CD14-positive monocyte (primary cell): ENCODE results near the gene OTOS. TPM values are rescaled to one million over a fixed set of nuclear protein-coding genes. Genes with fewer than 3 reads are reported as not detected.

ENCODE experiments used
- DNase-seq, 3 donors: peaks; one replicate each; pipeline ENCODE4 v3.0.0-alpha.2; 2011 to 2022
- H2AFZ ChIP-seq: 2 replicates; pipeline ENCODE4 v1.6.0; 2012; ENCODE audit warnings: mild to moderate bottlenecking, low read depth, low read length, inconsistent platforms; ENCODE audit not compliant: insufficient read depth, poor library complexity, severe bottlenecking
- H3K27ac ChIP-seq, 2 donors: 1 replicate in 1 of 2; 2 replicates in 1 of 2; pipeline ENCODE4 v1.5.1; 2012 to 2013; ENCODE audit warnings: low read length in 2 of 2, control low read depth in 1 of 2, inconsistent platforms in 1 of 2, low read depth in 1 of 2, mild to moderate bottlenecking in 1 of 2
- H3K27me3 ChIP-seq, 2 donors: one replicate each; pipeline versions ENCODE4 v1.6.0 to v1.6.1; 2011 to 2013; ENCODE audit warnings: low read length in 2 of 2; ENCODE audit not compliant: control insufficient read depth in 2 of 2, insufficient read depth in 2 of 2
- H3K36me3 ChIP-seq, 2 donors: replicated peaks in 1 of 2; 1 replicate in 1 of 2; 2 replicates in 1 of 2; pipeline versions ENCODE4 v1.5.1 to v1.6.1; 2012 to 2013; ENCODE audit warnings: low read length in 2 of 2, control low read depth in 1 of 2, inconsistent platforms in 1 of 2, mild to moderate bottlenecking in 1 of 2; ENCODE audit not compliant: insufficient read depth in 2 of 2, control insufficient read depth in 1 of 2
- H3K4me1 ChIP-seq, 2 donors: 1 replicate in 1 of 2; 2 replicates in 1 of 2; pipeline versions ENCODE4 v1.5.1 to v1.6.1; 2012 to 2013; ENCODE audit warnings: low read length in 2 of 2, control low read depth in 1 of 2, inconsistent platforms in 1 of 2, mild to moderate bottlenecking in 1 of 2, moderate library complexity in 1 of 2; ENCODE audit not compliant: insufficient read depth in 2 of 2, control insufficient read depth in 1 of 2
- H3K4me2 ChIP-seq: replicated peaks from 2 replicates; pipeline ENCODE3; 2012; ENCODE audit warnings: low read length, moderate library complexity, mild to moderate bottlenecking; ENCODE audit not compliant: poor library complexity, severe bottlenecking; ENCODE audit errors: extremely low read depth
- H3K4me3 ChIP-seq, 3 experiments: fragments of 200-600 bp in 1 of 3; sonication (generic) in 1 of 3; replicated peaks in 1 of 3; 1 replicate in 2 of 3; 2 replicates in 1 of 3; pipeline ENCODE4 v1.5.1; 2011 to 2013; ENCODE audit warnings: low read length in 3 of 3, mild to moderate bottlenecking in 3 of 3, control low read depth in 2 of 3, low read depth in 2 of 3, inconsistent platforms in 1 of 3, moderate library complexity in 1 of 3
- H3K79me2 ChIP-seq: 2 replicates; pipeline ENCODE4 v1.6.0; 2012; ENCODE audit warnings: mild to moderate bottlenecking, control low read depth, inconsistent platforms, low read length, moderate library complexity; ENCODE audit not compliant: insufficient read depth
- H3K9ac ChIP-seq: 2 replicates; pipeline ENCODE4 v1.6.0; 2017; ENCODE audit warnings: low read length, mild to moderate bottlenecking; ENCODE audit not compliant: insufficient read depth, poor library complexity, severe bottlenecking
- H3K9me3 ChIP-seq, 2 donors: replicated peaks in 1 of 2; 1 replicate in 1 of 2; 2 replicates in 1 of 2; pipeline versions ENCODE4 v1.5.1 to v1.6.1; 2012 to 2013; ENCODE audit warnings: low read length in 2 of 2, control low read depth in 1 of 2; ENCODE audit not compliant: control insufficient read depth in 1 of 2, insufficient read depth in 1 of 2
- H4K20me1 ChIP-seq: 2 replicates; pipeline ENCODE4 v1.6.0; 2012; ENCODE audit warnings: mild to moderate bottlenecking, low read length, control low read depth, moderate library complexity; ENCODE audit not compliant: insufficient read depth
- H3K27ac Mint-ChIP-seq, 7 donors: one replicate each; pipeline ENCODE4 v1.8.0; 2020; ENCODE audit warnings: mild to moderate bottlenecking in 7 of 7, mixed read lengths in 7 of 7, moderate library complexity in 6 of 7, inconsistent platforms in 2 of 7
- H3K27me3 Mint-ChIP-seq, 3 donors: one replicate each; pipeline ENCODE4 v1.8.0; 2021 to 2022; ENCODE audit warnings: low read depth in 3 of 3, mild to moderate bottlenecking in 3 of 3, mixed read lengths in 3 of 3, moderate library complexity in 3 of 3, inconsistent platforms in 1 of 3
- H3K36me3 Mint-ChIP-seq, 2 donors: one replicate each; pipeline ENCODE4 v1.8.0; 2020; ENCODE audit warnings: mixed read lengths in 2 of 2, inconsistent platforms in 1 of 2, mild to moderate bottlenecking in 1 of 2
- H3K4me1 Mint-ChIP-seq: one replicate; pipeline ENCODE4 v1.8.0; 2020; ENCODE audit warnings: mild to moderate bottlenecking, mixed read lengths
- H3K4me3 Mint-ChIP-seq, 2 donors: one replicate each; pipeline ENCODE4 v1.8.0; 2020; ENCODE audit warnings: mild to moderate bottlenecking in 2 of 2, mixed read lengths in 2 of 2, moderate library complexity in 1 of 2
- H3K9me3 Mint-ChIP-seq, 7 donors: one replicate each; pipeline ENCODE4 v1.8.0; 2020 to 2022; ENCODE audit warnings: mixed read lengths in 7 of 7, mild to moderate bottlenecking in 6 of 7, moderate library complexity in 6 of 7, inconsistent platforms in 2 of 7
- WGBS: methylation state at CpG from one replicate; pipeline ENCODE4 v1.1.5; 2013; ENCODE audit warnings: missing lambda C conversion rate; ENCODE audit not compliant: insufficient coverage; 5-methylcytosine and 5-hydroxymethylcytosine counted together
- intact Hi-C, 2 donors: fragments of 100-400 bp; cut with micrococcal nuclease; formaldehyde crosslinking; loops; one replicate each; pipeline versions ENCODE4 v1.15.0 to v1.15.1; 2023
- polyA plus RNA-seq, 3 donors: library from polyadenylated mRNA; depleted of rRNA in 1 of 3; unstranded in 2 of 3; stranded (reverse) in 1 of 3; fragments of 300-500 nt in 2 of 3; fragments of >200 nt in 1 of 3; fragmentation: Illumina TruSeq in 2 of 3; gene quantifications; 1 replicate in 2 of 3; 2 replicates in 1 of 3; pipeline ENCODE4 v1.2.3, GENCODE V29; 2012 to 2021
- TF ChIP-seq, protein P1 (sequence below): fragments of 200-600 bp; IDR thresholded peaks from one replicate; pipeline ENCODE4 v1.8.0; 2022; ENCODE audit warnings: antibody characterized with exemption, mild to moderate bottlenecking

The OTOS gene
- polyA plus RNA-seq, 3 donors = not detected

DNA sequence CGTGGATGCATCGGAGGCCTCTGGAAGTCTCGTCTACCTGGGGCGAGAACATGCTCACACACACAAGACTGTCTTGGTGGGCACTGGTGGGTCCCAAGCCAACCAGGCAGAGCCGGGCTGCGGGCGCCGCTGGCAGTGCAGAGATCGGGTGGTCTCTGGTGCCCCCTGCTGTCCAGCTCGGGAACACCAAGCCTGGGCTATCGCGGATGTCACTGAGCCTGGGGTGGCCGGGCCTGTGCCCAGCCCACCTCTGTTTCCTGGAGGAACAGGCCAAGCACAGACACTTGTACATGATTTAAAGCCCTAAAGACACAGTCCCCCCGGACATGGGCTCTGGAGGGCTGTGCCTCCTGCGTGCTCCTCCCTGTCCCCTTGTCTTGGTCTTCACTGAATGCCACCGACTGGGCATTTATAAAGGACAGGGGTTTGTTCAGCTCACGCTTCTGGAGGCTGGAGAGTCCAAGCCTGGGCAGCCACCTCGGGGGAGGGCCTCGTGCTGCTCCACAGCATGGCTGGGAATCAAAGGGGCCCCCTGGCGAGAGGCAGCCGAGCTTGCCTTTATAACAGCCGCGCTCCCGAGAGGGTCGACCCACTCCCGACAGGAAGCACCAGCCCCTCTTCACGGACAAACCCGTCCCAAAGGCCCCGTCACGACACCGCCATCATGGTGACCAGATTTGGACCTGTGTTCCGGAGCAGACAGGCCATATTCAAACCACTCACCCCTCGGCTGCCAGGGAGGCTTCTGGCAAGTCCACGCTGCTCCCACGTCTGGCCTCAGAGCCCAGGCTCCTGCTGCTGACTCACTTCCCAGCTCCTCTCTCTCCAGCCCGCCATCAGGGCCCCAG, 3.6 kb upstream of the OTOS start:
- DNase-seq = peak; percentile 42 to 58 (median 56)
- H3K4me3 ChIP-seq = no peak overlapping the region
- TF ChIP-seq, protein P1, sequence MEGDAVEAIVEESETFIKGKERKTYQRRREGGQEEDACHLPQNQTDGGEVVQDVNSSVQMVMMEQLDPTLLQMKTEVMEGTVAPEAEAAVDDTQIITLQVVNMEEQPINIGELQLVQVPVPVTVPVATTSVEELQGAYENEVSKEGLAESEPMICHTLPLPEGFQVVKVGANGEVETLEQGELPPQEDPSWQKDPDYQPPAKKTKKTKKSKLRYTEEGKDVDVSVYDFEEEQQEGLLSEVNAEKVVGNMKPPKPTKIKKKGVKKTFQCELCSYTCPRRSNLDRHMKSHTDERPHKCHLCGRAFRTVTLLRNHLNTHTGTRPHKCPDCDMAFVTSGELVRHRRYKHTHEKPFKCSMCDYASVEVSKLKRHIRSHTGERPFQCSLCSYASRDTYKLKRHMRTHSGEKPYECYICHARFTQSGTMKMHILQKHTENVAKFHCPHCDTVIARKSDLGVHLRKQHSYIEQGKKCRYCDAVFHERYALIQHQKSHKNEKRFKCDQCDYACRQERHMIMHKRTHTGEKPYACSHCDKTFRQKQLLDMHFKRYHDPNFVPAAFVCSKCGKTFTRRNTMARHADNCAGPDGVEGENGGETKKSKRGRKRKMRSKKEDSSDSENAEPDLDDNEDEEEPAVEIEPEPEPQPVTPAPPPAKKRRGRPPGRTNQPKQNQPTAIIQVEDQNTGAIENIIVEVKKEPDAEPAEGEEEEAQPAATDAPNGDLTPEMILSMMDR = peak; percentile 94

DNA sequence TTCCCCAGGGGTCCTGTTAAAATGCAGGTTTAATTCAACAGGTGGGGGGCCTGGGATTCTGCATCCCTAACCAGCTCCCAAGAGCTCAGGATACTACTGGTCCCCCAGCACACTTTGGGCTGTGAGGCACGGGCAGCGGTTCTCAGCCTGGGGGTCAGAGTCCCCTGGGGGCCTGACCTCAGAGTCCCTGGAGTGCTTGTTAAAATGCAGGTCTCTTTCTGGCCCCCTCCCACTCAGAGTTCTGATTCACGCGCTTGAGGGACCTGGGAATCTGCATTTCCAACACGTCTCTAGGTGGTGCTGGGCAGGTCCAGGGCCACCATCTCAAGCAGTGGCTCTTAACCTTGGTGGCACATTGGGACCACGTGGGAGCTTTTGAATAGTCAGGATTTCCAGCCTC, 2.8 kb upstream of the OTOS start:
- H3K9ac ChIP-seq = no peak overlapping the region
- no peak overlapping the region for H3K4me3 Mint-ChIP-seq
- H3K36me3 Mint-ChIP-seq = no peaks in the 10 kb centered on the region
- no peak overlapping the region for H3K27ac Mint-ChIP-seq
- H3K79me2 ChIP-seq = no peaks in the 10 kb centered on the region
- no peaks in the 10 kb centered on the region for H3K36me3 ChIP-seq
- H4K20me1 ChIP-seq = no peaks in the 10 kb centered on the region
- intact Hi-C loops = loop anchor here (2.0 kb wide), 2 partner anchors 82 to 1108 kb away; no protein-coding TSS in a partner anchor
- peaks cover 2 to 13% (median 8%) of the 10 kb centered on the region in 3 donors for H3K27me3 Mint-ChIP-seq
- H3K4me1 Mint-ChIP-seq = peaks cover 4% of the 10 kb centered on the region
- no peak overlapping the region for H3K4me2 ChIP-seq
- H3K4me1 ChIP-seq = no peaks in the 10 kb centered on the region
- DNase-seq = no peak
- H3K9me3 Mint-ChIP-seq = peaks cover 0 to 4% (median 1%) of the 10 kb centered on the region in 7 donors
- TF ChIP-seq, protein P1 = no peak
- WGBS = 66% methylated on average over 6 of the region's 6 CpGs
- no peak overlapping the region for H3K27ac ChIP-seq
- H2AFZ ChIP-seq = no peak overlapping the region
- H3K9me3 ChIP-seq = no peaks in the 10 kb centered on the region
- H3K4me3 ChIP-seq = no peak overlapping the region
- peaks cover 0 to 2% of the 10 kb centered on the region in 2 donors for H3K27me3 ChIP-seq

More for the DNA sequence above, 3.6 kb upstream of the OTOS start:
- H3K9ac ChIP-seq = no peak overlapping the region
- H3K79me2 ChIP-seq = no peaks in the 10 kb centered on the region
- no peak overlapping the region for H3K27ac ChIP-seq
- H3K36me3 ChIP-seq = no peaks in the 10 kb centered on the region
- no peak overlapping the region for H3K4me2 ChIP-seq
- Mint-ChIP-seq H3K9me3 (peaks cover 0 to 4% (median 1%) of the 10 kb centered on the region in 7 donors), H3K27me3 (peaks cover 2 to 9% (median 8%) of the 10 kb centered on the region in 3 donors), H3K4me1 (peaks cover 4% of the 10 kb centered on the region), H3K36me3 (no peaks in the 10 kb centered on the region), H3K27ac (no peak overlapping the region), H3K4me3 (no peak overlapping the region)
- intact Hi-C loops = loop anchor here (2.0 kb wide), 2 partner anchors 83 to 1109 kb away; no protein-coding TSS in a partner anchor
- no peak overlapping the region for H2AFZ ChIP-seq
- H3K4me1 ChIP-seq = no peaks in the 10 kb centered on the region
- WGBS = 43% methylated on average over 36 of the region's 36 CpGs
- no peaks in the 10 kb centered on the region for H3K27me3 ChIP-seq
- no peaks in the 10 kb centered on the region for H3K9me3 ChIP-seq
- H4K20me1 ChIP-seq = no peaks in the 10 kb centered on the region
